ENCODE results near the gene TRPM3.

GRCh38 chr9:70559102-70559501 lies 562.3 kb downstream of the TRPM3 start:
- TF ChIP-seq CTCF (IDR thresholded peaks at IDR 0.05; ENCODE audit: low read length), result no peak
- TF ChIP-seq EZH2phosphoT487 (IDR thresholded peaks at IDR 0.05; ENCODE audit: low read length), result no peak
- TF ChIP-seq EZH2 (optimal IDR thresholded peaks at IDR 0.05; ENCODE audit: low read depth, low read length), result no peak
